GM23338 (cell line): ENCODE results near the gene GRPR. TPM values are rescaled to one million over a fixed set of nuclear protein-coding genes. Genes with fewer than 3 reads are reported as not detected.

Experiments used
- ATAC-seq: fragments of 200-7000 bp; cut with Tn5 transposase; 3 replicates; pipeline ENCODE4 v1.9.1; 2020
- DNase-seq: peaks from one replicate; pipeline ENCODE4 v3.0.0-alpha.2; 2015; ENCODE audit warnings: low spot score
- H2AFZ ChIP-seq: fragments of 200-600 bp; sonication (generic); 2 replicates; pipeline ENCODE4 v1.8.0; 2016; ENCODE audit warnings: antibody characterized with exemption, mild to moderate bottlenecking, moderate library complexity
- H3F3A ChIP-seq: fragments of 200-600 bp; sonication (generic); replicated peaks from 2 replicates; pipeline ENCODE4 v1.8.0; 2017; ENCODE audit warnings: antibody characterized with exemption, mixed run types, low read depth
- H3K27ac ChIP-seq: fragments of 200-600 bp; sonication (generic); 2 replicates; pipeline ENCODE4 v1.6.1; 2016; ENCODE audit warnings: low read depth
- H3K27me3 ChIP-seq: fragments of 200-600 bp; sonication (generic); 2 replicates; pipeline ENCODE4 v1.8.0; 2016; ENCODE audit warnings: mild to moderate bottlenecking, mixed run types, moderate library complexity; ENCODE audit not compliant: insufficient read depth
- H3K36me3 ChIP-seq: fragments of 200-600 bp; sonication (generic); 2 replicates; pipeline ENCODE4 v1.8.0; 2016; ENCODE audit warnings: mild to moderate bottlenecking; ENCODE audit not compliant: insufficient read depth
- H3K4me1 ChIP-seq: fragments of 200-600 bp; sonication (generic); 2 replicates; pipeline ENCODE4 v1.8.0; 2016; ENCODE audit warnings: mild to moderate bottlenecking, moderate library complexity; ENCODE audit not compliant: insufficient read depth
- H3K4me2 ChIP-seq: fragments of 200-600 bp; sonication (generic); 2 replicates; pipeline ENCODE4 v1.7.1; 2017; ENCODE audit warnings: mixed run types
- H3K4me3 ChIP-seq: fragments of 200-600 bp; sonication (generic); 2 replicates; pipeline ENCODE4 v1.6.1; 2016; ENCODE audit warnings: mixed run types
- H3K79me2 ChIP-seq: fragments of 200-600 bp; sonication (generic); replicated peaks from 2 replicates; pipeline ENCODE4 v1.8.0; 2017; ENCODE audit warnings: mild to moderate bottlenecking; ENCODE audit not compliant: insufficient read depth
- H3K9me2 ChIP-seq: fragments of 200-600 bp; sonication (generic); 2 replicates; pipeline ENCODE4 v1.8.0; 2017; ENCODE audit not compliant: insufficient read depth
- H4K20me1 ChIP-seq: fragments of 200-600 bp; sonication (generic); replicated peaks from 2 replicates; pipeline ENCODE4 v1.8.0; 2017; ENCODE audit warnings: mild to moderate bottlenecking; ENCODE audit not compliant: insufficient read depth
- H3K27ac Mint-ChIP-seq: 2 replicates; pipeline ENCODE4 v1.8.0; 2020; ENCODE audit warnings: inconsistent platforms, mild to moderate bottlenecking, moderate library complexity, mixed read lengths
- H3K27me3 Mint-ChIP-seq: 3 replicates; pipeline ENCODE4 v1.8.0; 2022; ENCODE audit warnings: low read depth, mild to moderate bottlenecking, moderate library complexity, mixed read lengths, inconsistent platforms; ENCODE audit not compliant: insufficient read depth, poor library complexity
- H3K36me3 Mint-ChIP-seq: 3 replicates; pipeline ENCODE4 v1.8.0; 2021; ENCODE audit warnings: low read depth, mild to moderate bottlenecking, inconsistent platforms, moderate library complexity, mixed read lengths
- H3K4me1 Mint-ChIP-seq: 3 replicates; pipeline ENCODE4 v1.8.0; 2020; ENCODE audit warnings: mild to moderate bottlenecking, inconsistent platforms, mixed read lengths
- H3K4me3 Mint-ChIP-seq: 3 replicates; pipeline ENCODE4 v1.8.0; 2021; ENCODE audit warnings: moderate library complexity, mild to moderate bottlenecking, inconsistent platforms, mixed read lengths
- H3K9me3 Mint-ChIP-seq: 3 replicates; pipeline ENCODE4 v1.8.0; 2020; ENCODE audit warnings: moderate library complexity, mild to moderate bottlenecking, inconsistent platforms, mixed read lengths
- CREB1 ChIP-seq: fragments of 250-450 bp; sonication (Bioruptor Pico); IDR thresholded peaks from 2 replicates; pipeline ENCODE4 v1.5.0; 2020; ENCODE audit warnings: low read depth, mild to moderate bottlenecking, moderate library complexity
- EZH2phosphoT487 ChIP-seq: fragments of 200-600 bp; sonication (generic); IDR thresholded peaks from one replicate; pipeline ENCODE4 v1.8.1; 2018; ENCODE audit warnings: antibody characterized with exemption; ENCODE audit not compliant: unreplicated experiment
- JUNB ChIP-seq: IDR thresholded peaks from one replicate; pipeline ENCODE4 v1.6.1; 2016; ENCODE audit warnings: antibody characterized with exemption; ENCODE audit not compliant: unreplicated experiment
- POLR2AphosphoS5 ChIP-seq: IDR thresholded peaks from 2 replicates; pipeline ENCODE4 v1.6.1; 2016; ENCODE audit warnings: antibody characterized with exemption, low read depth
- STAT1 ChIP-seq: IDR thresholded peaks from one replicate; pipeline ENCODE4 v1.6.1; 2016; ENCODE audit warnings: antibody characterized with exemption; ENCODE audit not compliant: unreplicated experiment
- ZNF462 ChIP-seq: fragments of 250-450 bp; sonication (Bioruptor Pico); IDR thresholded peaks from 2 replicates; pipeline ENCODE4 v1.5.0; 2020; ENCODE audit warnings: mild to moderate bottlenecking, moderate library complexity
- polyA plus RNA-seq: library from polyadenylated mRNA; unstranded; fragments of >200 nt; fragmentation: Nextera tagmentation; extraction: Ambion mirVana; gene quantifications from 2 replicates; pipeline ENCODE4 v1.2.1, GENCODE V29; 2016
- total RNA-seq: library from RNA; depleted of rRNA; stranded (reverse); fragments of >200 nt; shearing (Covaris generic); gene quantifications from 2 replicates; pipeline ENCODE4 v1.2.3, GENCODE V29; 2014
- TF ChIP-seq, protein P1 (sequence below), 2 experiments: fragments of 200-600 bp in 1 of 2; sonication (generic) in 1 of 2; conservative IDR thresholded peaks; 2 replicates each; pipeline versions ENCODE4 v1.5.1 to v1.6.1; 2016 to 2017; ENCODE audit warnings: antibody characterized with exemption in 2 of 2, low read depth in 2 of 2, mild to moderate bottlenecking in 2 of 2, moderate library complexity in 1 of 2
- TF ChIP-seq, protein P2 (sequence below): IDR thresholded peaks from one replicate; pipeline ENCODE4 v1.6.1; 2018; ENCODE audit warnings: antibody characterized with exemption; ENCODE audit not compliant: unreplicated experiment

The GRPR gene
- total and polyA plus RNA-seq, 2 experiments from 2014 or later, result 13.4 to 14.3 TPM

- TF ChIP-seq ZNF462 (CRISPR knock-in tag) (no peak), STAT1 (no peak), POLR2AphosphoS5 (no peak), JUNB (no peak)
These were observed 45.6 kb upstream of the GRPR start (continued) for GRCh38 chrX:16077811-16078210.

GRCh38 chrX:16081357-16081756, 42.0 kb upstream of the GRPR start:
- ATAC-seq (no peak), DNase-seq (no peak)
- no peaks in the 10 kb centered on the region for H3K9me2 ChIP-seq
- no peaks in the 10 kb centered on the region for H3K36me3 ChIP-seq
- peaks cover 7% of the 10 kb centered on the region for H3K4me1 ChIP-seq
- Mint-ChIP-seq H3K9me3 (no peaks in the 10 kb centered on the region), H3K4me1 (peaks cover 11% of the 10 kb centered on the region), H3K4me3 (no peak overlapping the region), H3K36me3 (no peaks in the 10 kb centered on the region), H3K27ac (no peak overlapping the region), H3K27me3 (no peaks in the 10 kb centered on the region)
- H4K20me1 ChIP-seq, result no peaks in the 10 kb centered on the region
- no peaks in the 10 kb centered on the region for H3F3A ChIP-seq
- H3K27me3 ChIP-seq, result no peaks in the 10 kb centered on the region
- no peaks in the 10 kb centered on the region for H3K79me2 ChIP-seq
- no peak overlapping the region for H3K4me3 ChIP-seq
- no peak overlapping the region for H3K27ac ChIP-seq
- no peak overlapping the region for H3K4me2 ChIP-seq
- H2AFZ ChIP-seq, result no peak overlapping the region
- TF ChIP-seq JUNB, result no peak
- TF ChIP-seq, protein P1, sequence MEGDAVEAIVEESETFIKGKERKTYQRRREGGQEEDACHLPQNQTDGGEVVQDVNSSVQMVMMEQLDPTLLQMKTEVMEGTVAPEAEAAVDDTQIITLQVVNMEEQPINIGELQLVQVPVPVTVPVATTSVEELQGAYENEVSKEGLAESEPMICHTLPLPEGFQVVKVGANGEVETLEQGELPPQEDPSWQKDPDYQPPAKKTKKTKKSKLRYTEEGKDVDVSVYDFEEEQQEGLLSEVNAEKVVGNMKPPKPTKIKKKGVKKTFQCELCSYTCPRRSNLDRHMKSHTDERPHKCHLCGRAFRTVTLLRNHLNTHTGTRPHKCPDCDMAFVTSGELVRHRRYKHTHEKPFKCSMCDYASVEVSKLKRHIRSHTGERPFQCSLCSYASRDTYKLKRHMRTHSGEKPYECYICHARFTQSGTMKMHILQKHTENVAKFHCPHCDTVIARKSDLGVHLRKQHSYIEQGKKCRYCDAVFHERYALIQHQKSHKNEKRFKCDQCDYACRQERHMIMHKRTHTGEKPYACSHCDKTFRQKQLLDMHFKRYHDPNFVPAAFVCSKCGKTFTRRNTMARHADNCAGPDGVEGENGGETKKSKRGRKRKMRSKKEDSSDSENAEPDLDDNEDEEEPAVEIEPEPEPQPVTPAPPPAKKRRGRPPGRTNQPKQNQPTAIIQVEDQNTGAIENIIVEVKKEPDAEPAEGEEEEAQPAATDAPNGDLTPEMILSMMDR (conservative IDR thresholded peaks at IDR 0.05; ENCODE audit: low read depth in 2 of 2), result no peak
- TF ChIP-seq CREB1 (CRISPR knock-in tag), result no peak
- TF ChIP-seq, protein P2, sequence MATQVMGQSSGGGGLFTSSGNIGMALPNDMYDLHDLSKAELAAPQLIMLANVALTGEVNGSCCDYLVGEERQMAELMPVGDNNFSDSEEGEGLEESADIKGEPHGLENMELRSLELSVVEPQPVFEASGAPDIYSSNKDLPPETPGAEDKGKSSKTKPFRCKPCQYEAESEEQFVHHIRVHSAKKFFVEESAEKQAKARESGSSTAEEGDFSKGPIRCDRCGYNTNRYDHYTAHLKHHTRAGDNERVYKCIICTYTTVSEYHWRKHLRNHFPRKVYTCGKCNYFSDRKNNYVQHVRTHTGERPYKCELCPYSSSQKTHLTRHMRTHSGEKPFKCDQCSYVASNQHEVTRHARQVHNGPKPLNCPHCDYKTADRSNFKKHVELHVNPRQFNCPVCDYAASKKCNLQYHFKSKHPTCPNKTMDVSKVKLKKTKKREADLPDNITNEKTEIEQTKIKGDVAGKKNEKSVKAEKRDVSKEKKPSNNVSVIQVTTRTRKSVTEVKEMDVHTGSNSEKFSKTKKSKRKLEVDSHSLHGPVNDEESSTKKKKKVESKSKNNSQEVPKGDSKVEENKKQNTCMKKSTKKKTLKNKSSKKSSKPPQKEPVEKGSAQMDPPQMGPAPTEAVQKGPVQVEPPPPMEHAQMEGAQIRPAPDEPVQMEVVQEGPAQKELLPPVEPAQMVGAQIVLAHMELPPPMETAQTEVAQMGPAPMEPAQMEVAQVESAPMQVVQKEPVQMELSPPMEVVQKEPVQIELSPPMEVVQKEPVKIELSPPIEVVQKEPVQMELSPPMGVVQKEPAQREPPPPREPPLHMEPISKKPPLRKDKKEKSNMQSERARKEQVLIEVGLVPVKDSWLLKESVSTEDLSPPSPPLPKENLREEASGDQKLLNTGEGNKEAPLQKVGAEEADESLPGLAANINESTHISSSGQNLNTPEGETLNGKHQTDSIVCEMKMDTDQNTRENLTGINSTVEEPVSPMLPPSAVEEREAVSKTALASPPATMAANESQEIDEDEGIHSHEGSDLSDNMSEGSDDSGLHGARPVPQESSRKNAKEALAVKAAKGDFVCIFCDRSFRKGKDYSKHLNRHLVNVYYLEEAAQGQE, result no peak
- no peak for TF ChIP-seq EZH2phosphoT487
